ENCODE results near the gene SLC6A5. TPM values are rescaled to one million over a fixed set of nuclear protein-coding genes. Genes with fewer than 3 reads are reported as not detected.

Gene SLC6A5
- total RNA-seq, result not detected

DNA sequence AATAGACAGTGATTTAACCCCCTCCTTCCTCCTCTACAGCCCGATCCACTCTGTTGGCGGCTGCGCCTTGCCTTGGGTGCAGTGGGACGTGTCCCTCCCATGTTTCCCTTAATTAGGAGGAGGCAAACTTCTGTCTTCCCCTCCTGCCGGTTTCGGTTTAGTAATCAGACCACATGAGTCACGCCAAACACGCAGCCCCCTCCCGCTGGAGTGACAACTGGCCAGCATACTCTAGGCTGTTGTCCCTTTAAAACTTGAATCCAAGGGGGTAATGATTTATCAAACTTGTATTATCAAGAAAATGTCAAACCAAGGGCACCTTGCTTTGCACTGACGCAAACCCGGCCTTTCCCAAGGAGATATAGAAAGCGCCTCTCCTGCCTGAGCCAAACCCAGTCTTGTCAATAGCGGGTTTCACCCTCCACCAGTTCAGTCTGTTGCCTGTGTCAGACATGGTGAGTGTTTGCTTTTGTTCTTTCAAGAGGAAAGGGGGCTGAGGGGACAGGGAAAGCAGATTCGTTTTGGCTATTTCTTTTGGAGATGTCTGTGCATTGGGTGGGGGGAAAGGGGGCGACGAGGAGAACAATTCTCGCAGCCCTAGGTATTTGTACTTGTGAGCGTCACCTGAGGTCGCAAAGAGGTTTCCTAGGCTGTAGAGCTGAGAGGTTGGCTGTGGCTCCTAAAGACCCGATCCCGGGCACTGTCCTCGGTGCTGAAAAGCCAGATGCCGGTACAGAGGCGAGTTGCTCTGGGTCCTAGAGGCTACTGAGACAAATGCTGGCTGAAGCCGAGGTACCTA lies at the start of gene SLC6A5:
Gene SLC6A5, plus strand, starts transcription at position 388 of the 799 bp plus-strand sequence. Its CDS starts 65 bp downstream, at position 453.

DNA sequence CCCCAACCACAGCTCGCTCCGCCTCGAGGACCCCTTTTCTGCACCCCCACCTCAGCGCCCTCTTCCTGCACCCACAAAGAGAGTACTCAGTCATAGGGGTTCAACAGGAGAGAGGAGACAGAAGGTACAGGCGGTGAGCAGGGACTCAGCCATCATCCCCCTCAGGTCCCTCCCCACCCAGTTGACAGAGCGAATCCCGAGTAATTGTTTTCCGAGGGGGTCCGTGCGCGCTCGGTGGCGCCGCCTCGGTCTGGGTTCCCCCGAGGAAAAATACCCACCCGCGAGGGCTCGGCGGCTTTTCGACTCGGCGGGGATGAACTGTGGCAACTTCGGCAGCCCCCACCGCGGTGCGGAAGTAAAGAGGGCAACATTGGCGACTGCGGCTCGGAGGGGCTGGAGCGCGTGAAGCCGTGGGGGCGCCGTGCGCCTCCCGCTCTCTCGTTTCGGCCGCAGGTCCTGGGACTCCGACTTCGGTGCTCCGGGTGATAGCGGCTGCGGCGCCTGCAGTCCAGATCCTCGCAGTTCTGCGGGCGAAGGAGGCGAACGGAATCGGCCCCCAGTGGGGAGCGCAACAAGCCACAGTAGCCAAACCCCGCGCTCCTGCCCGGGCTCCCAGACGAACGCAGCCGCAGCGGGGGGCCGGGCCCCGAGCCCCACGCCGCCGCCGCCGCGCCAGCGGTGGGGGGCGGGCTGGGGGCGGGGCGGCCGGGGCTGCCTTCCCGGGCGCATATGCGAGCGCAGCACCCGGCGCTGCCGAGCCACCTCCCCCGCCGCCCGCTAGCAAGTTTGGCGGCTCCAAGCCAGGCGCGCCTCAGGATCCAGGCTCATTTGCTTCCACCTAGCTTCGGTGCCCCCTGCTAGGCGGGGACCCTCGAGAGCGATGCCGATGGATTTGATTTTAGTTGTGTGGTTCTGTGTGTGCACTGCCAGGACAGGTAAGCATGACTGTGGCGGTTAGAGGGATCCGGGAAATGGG lies 69.7 kb downstream of the SLC6A5 start, which contains the start of gene NELL1:
Gene NELL1, plus strand, starts transcription at position 743 of the 976 bp plus-strand sequence.

Other genes with a start within 250 kb of the SLC6A5 start
- gene HTATIP2, start 235.9 kb upstream of the SLC6A5 start, total RNA-seq, result 10 to 100 TPM; 74.0 to 79.6 TPM
- gene PRMT3, start 211.9 kb upstream of the SLC6A5 start, total RNA-seq, result 10 to 100 TPM; 19.6 to 31.0 TPM
- gene NELL1, start 70.0 kb downstream of the SLC6A5 start, total RNA-seq, result under 1 TPM; under 0.01 to 0.34 TPM

Data from melanocyte of skin (primary cell).